Thyroid gland (tissue), 4 donors: Measurements from ENCODE around the gene AOAH. TPM values are rescaled to one million over a fixed set of nuclear protein-coding genes. Genes with fewer than 3 reads are reported as not detected.
"Not testable (repeated sequence)": the region's sequence is repeated elsewhere in the genome, so short reads cannot be mapped to it uniquely, and the experiment has no call there.

Source experiments
- DNase-seq, 2 donors: peaks; one replicate each; pipeline ENCODE4 v3.0.0-alpha.2; 2019
- H3K27ac ChIP-seq, 3 donors: fragments of 200-600 bp; sonication (generic); 1 replicate in 2 of 3; 2 replicates in 1 of 3; pipeline ENCODE4 v1.5.1; 2016 to 2019; ENCODE audit warnings: mild to moderate bottlenecking in 1 of 3, moderate library complexity in 1 of 3
- H3K27me3 ChIP-seq: fragments of 200-600 bp; sonication (generic); one replicate; pipeline ENCODE4 v1.5.1; 2019
- H3K36me3 ChIP-seq, 2 donors: fragments of 200-600 bp; sonication (generic); one replicate each; pipeline ENCODE4 v1.5.1; 2016 to 2019
- H3K4me1 ChIP-seq, 2 donors: fragments of 200-600 bp; sonication (generic); one replicate each; pipeline ENCODE4 v1.5.1; 2017 to 2019
- H3K4me3 ChIP-seq, 3 donors: fragments of 200-600 bp; sonication (generic); replicated peaks in 1 of 3; 1 replicate in 2 of 3; 2 replicates in 1 of 3; pipeline ENCODE4 v1.5.1; 2016; ENCODE audit warnings: mild to moderate bottlenecking in 1 of 3
- H3K9me3 ChIP-seq: fragments of 200-600 bp; sonication (generic); one replicate; pipeline ENCODE4 v1.5.1; 2017
- CTCF ChIP-seq, 6 experiments: fragments of 200-600 bp in 3 of 6; fragments of 450-650 bp in 3 of 6; sonication (generic) in 3 of 6; IDR thresholded peaks; one replicate each; pipeline ENCODE4 v1.5.1; 2016 to 2019; ENCODE audit warnings: antibody characterized with exemption in 6 of 6, mild to moderate bottlenecking in 2 of 6, inconsistent platforms in 1 of 6, moderate library complexity in 1 of 6
- POLR2A ChIP-seq, 2 donors: fragments of 450-650 bp; IDR thresholded peaks; one replicate each; pipeline ENCODE4 v1.6.1; 2017; ENCODE audit warnings: antibody characterized with exemption in 2 of 2, mild to moderate bottlenecking in 2 of 2, moderate library complexity in 1 of 2
- WGBS, 2 donors: methylation state at CpG; one replicate each; pipeline ENCODE4 v1.1.5; 2017; 5-methylcytosine and 5-hydroxymethylcytosine counted together
- intact Hi-C: fragments of 100-400 bp; cut with DNase I; formaldehyde crosslinking; loops from one replicate; pipeline ENCODE4 v1.15.1; 2023
- total RNA-seq, 4 donors: library from RNA; depleted of rRNA; stranded (reverse); fragments of >200 nt; gene quantifications; one replicate each; pipeline ENCODE4 v1.2.3, GENCODE V29; 2016

The AOAH gene
- total RNA-seq, 4 donors from 2014 or later = 7.4 to 26.7 (median 12.4) TPM

DNA sequence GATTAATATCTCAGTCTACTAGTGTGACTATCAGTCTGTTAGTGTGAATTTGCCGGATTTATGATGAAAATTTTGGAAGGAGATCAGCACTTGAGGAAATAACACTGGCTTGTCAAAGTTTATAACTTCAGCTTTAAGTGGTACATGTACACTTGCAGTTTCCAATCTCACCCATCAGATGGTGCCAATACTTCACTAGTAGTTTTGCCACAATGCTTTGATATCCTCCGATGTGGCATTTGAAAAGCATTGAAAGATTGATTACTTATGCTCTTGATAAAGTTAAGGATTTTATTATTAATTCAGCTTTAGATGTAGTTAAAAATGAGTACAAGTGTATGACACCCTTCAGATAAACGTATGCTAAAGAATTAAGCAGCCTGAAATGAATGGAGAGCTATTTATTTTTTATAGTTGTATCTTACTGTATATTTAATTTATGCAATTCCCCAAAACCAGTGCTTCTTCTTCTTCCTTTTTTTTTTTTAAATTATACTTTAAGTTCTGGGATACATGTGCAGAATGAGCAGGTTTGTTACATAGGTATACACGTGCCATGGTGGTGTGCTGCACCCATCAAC, 236.4 kb downstream of the AOAH start:
- intact Hi-C loops = loop anchor here (5.0 kb wide), 2 partner anchors 184 to 694 kb away; no protein-coding TSS in a partner anchor

DNA sequence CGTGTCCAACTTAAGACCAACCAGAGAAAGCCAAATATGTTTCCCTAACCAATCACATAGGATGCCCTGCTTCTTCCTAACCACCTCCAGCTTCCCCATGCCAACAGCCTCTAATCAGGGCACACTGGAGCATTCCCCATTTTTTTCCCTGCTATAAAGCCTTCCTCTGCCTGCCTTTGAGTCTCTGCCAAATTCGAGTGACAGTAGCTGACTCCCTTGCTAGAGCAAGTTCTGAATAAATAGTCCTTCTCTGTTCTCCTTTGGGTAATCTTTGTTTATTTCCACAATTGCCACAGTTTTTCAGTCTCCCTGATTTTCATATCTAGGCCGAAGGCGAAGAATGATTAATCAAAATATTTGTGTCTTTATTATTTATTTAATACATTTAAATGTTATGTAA, 238.0 kb downstream of the AOAH start:
- no peak overlapping the region for H3K27ac ChIP-seq
- no peaks in the 10 kb centered on the region for H3K36me3 ChIP-seq
- H3K4me3 ChIP-seq = no peak overlapping the region
- no peak for DNase-seq
- WGBS, 2 donors = 70 to 84% methylated on average over 4 of the region's 4 CpGs
- intact Hi-C loops = loop anchor here (5.0 kb wide), 2 partner anchors 186 to 696 kb away; no protein-coding TSS in a partner anchor
- no peaks in the 10 kb centered on the region for H3K4me1 ChIP-seq
- H3K9me3 ChIP-seq = no peaks in the 10 kb centered on the region
- TF ChIP-seq POLR2A (IDR thresholded peaks at IDR 0.05) (no peak), CTCF (IDR thresholded peaks at IDR 0.05) (no peak)
- no peaks in the 10 kb centered on the region for H3K27me3 ChIP-seq

More for the DNA sequence above, 236.4 kb downstream of the AOAH start:
- TF ChIP-seq CTCF (IDR thresholded peaks at IDR 0.05) (peak; percentile 33 to 92 (median 78)), POLR2A (IDR thresholded peaks at IDR 0.05) (no peak)
- no peak for DNase-seq
- Histone ChIP-seq H3K27ac (no peak overlapping the region), H3K9me3 (no peaks in the 10 kb centered on the region), H3K36me3 (no peaks in the 10 kb centered on the region), H3K4me1 (no peaks in the 10 kb centered on the region), H3K27me3 (no peaks in the 10 kb centered on the region), H3K4me3 (no peak overlapping the region)
- 37 to 39% methylated on average over 4 of the region's 4 CpGs for whole genome bisulfite sequencing, 2 donors

- H3K9me3 ChIP-seq = no peaks in the 10 kb centered on the region
- WGBS, 2 donors = 89 to 91% methylated on average over 8 of the region's 8 CpGs
- H3K4me1 ChIP-seq = no peaks in the 10 kb centered on the region
- intact Hi-C loops = no loop called here
- H3K27me3 ChIP-seq = no peaks in the 10 kb centered on the region
- no peak for DNase-seq
- H3K36me3 ChIP-seq = no peaks in the 10 kb centered on the region
- H3K4me3 ChIP-seq = no peak overlapping the region
- TF ChIP-seq CTCF (IDR thresholded peaks at IDR 0.05) (no peak), POLR2A (IDR thresholded peaks at IDR 0.05) (no peak)
- H3K27ac ChIP-seq = no peak overlapping the region
Measured at GRCh38 chr7:36484265-36484664, 240.0 kb downstream of the AOAH start.

DNA sequence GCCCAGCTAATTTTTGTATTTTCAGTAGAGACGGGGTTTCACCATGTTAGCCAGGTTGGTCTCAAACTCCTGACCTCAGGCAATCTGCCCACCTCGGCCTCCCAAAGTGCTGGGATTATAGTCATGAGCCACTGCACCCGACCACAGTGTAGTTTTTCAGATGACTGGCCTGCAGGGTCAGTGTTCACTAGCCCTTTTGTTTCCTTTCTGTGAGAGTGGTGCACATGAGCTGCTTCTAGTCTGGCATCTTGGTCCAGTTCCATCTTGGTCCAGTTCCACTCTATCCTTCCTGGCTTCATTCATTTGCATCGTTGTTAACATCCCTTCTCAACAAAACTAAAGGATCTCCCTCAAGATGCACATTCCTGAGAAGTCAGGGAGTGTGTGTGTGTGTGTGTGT, 240.4 kb downstream of the AOAH start:
- H3K27ac ChIP-seq, H3K36me3 ChIP-seq, H3K27me3 ChIP-seq, H3K9me3 ChIP-seq, DNase-seq, intact Hi-C loops, H3K4me3 ChIP-seq, H3K4me1 ChIP-seq: not testable (repeated sequence)
- WGBS, 2 donors = 77 to 78% methylated on average over 4 of the region's 4 CpGs

GRCh38 chr7:36478745-36479144, 245.5 kb downstream of the AOAH start:
- H3K27me3 ChIP-seq = no peaks in the 10 kb centered on the region
- intact Hi-C loops = no loop called here
- no peak overlapping the region for H3K4me3 ChIP-seq
- TF ChIP-seq POLR2A (IDR thresholded peaks at IDR 0.05) (no peak), CTCF (IDR thresholded peaks at IDR 0.05) (no peak)
- H3K27ac ChIP-seq = no peak overlapping the region
- no peaks in the 10 kb centered on the region for H3K36me3 ChIP-seq
- H3K4me1 ChIP-seq = no peaks in the 10 kb centered on the region
- no peaks in the 10 kb centered on the region for H3K9me3 ChIP-seq
- 91 to 94% methylated on average over 2 of the region's 2 CpGs for WGBS, 2 donors
- no peak for DNase-seq
